IPS DF 19.7 (cell line): ENCODE results near the gene YPEL5.
"Not testable (repeated sequence)": the region's sequence is repeated elsewhere in the genome, so short reads cannot be mapped to it uniquely, and the experiment has no call there.

Experiments
- DNase-seq: peaks from one replicate; pipeline ENCODE4 v3.0.0-alpha.2; 2013; ENCODE audit warnings: low read depth, low spot score

The YPEL5 gene

GRCh38 chr2:30146337-30147195, at the start of gene YPEL5:
Gene YPEL5, plus strand, starts transcription at chr2:30147007. Its CDS starts 9,645 bp downstream, at chr2:30156652.
- peak; percentile 97 for DNase-seq

- no peak for DNase-seq
Measured at GRCh38 chr2:30098266-30099005, 48.4 kb upstream of the YPEL5 start.

GRCh38 chr2:30099366-30099765, 47.4 kb upstream of the YPEL5 start:
- DNase-seq = not testable (repeated sequence)

GRCh38 chr2:30100691-30101090, 46.1 kb upstream of the YPEL5 start:
- DNase-seq = not testable (repeated sequence)

GRCh38 chr2:30104307-30104706, 42.5 kb upstream of the YPEL5 start:
- no peak for DNase-seq

- no peak for DNase-seq
Measured at GRCh38 chr2:30105556-30105955, 41.3 kb upstream of the YPEL5 start.

DNA sequence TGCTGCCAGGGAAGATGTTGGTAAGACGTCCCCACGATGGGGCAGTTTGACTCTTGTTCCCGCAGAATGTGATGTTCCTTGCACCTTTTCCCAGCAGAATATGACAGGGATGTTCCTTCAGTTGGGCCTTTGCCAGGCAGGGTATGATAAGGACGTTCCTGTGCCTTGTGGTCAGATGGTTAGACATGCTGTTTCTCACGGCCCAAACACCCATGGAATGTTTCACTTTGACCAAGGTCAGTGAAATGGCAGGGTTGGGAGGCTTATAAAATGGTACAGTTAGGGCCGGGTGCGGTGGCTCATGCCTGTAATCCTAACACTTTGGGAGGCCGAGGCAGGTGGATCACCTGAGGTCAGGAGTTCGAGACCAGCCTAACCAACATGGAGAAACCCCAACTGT, 40.3 kb upstream of the YPEL5 start:
- no peak for DNase-seq

DNA sequence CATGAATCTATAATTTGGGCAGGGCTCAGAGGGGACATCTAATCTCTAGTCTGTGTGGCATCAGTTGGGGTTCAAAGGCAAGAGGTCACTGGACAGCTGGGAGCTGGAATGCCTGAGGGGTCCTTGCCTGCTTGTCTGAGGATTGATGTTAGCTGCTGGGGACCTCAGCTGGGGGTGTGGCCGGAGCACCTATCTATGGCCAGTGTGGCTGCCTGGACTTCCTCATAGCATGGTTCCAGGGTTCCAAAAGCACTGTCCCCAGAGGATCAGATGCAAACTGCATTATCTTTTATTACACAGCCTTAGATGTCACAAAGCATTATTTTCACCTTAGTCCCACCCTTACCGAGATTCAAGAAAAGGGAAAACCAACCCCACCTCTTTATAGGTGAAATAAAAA, 38.6 kb upstream of the YPEL5 start:
- DNase-seq = no peak

GRCh38 chr2:30108851-30109250, 38.0 kb upstream of the YPEL5 start:
- DNase-seq = no peak

GRCh38 chr2:30109856-30110255, 37.0 kb upstream of the YPEL5 start:
- no peak for DNase-seq

DNA sequence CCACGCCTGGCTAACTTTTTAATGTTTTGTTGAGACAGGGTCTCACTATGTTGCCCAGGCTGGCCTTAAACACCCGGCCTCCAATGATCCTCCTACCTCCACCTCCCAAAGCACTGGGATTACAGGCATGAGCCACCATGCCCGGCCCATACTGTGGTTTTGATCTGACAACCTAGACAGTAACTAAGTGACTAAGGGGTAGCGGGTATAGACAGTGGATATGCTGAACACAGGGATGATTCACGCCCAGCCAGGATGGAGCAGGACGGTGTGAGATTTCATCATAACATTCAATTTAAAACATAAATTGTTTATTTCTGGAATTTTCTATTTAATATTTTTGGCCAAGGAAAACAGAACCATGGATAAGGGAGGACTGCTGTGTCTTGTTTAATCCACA, 36.0 kb upstream of the YPEL5 start:
- no peak for DNase-seq

DNA sequence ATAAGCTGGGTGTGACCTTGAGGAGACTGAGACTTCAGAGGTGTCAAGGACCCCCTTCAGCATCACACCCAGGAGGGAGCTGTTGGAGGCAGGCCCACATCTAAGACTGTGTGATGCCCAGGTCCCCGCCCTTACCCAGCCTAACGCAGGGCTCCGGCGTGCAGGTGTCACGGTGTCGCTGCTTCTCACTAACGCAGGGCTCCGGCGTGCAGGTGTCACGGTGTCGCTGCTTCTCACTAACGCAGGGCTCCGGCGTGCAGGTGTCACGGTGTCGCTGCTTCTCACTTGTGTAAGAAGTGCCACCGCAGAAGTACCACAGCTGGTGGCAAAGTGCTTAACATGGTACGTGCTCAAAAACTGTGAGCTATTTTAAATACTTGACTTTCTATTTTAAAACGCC, 35.6 kb upstream of the YPEL5 start:
- DNase-seq = not testable (repeated sequence)

GRCh38 chr2:30112561-30112960, 34.2 kb upstream of the YPEL5 start:
- no peak for DNase-seq

DNA sequence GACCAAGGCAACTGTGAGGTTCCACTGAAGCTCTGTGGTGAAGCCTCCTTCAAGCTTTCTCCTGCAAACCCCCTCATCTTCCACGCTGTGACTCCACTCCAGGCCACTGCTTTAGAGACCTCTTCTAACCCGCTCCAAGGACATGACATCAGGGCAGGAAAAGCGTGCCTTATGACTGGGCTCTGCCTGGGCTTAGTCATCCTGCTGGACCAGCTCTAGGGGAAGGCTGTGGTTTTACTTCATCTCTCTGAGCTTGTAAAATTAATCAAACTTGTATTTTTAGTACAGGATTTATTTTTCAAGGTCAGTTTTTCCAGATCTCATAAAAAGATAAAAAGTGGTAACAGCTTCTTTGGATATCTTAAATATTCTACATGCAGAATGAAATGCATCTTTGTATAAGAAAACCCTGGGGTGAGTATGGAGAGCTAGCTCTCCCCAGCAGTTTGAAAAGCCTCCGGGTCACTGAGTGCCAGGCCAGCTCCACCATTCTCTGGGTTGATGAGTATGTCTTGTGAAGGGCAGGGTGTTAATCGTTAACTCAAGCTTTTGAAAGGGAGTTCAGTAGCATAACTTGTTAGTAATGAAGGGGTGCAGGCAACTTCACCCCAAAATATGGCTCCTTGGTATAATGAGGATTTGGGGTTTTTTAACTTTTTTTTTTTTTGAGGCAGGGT, 33.1 kb upstream of the YPEL5 start:
- no peak for DNase-seq

- peak; percentile 57 for DNase-seq
Measured at GRCh38 chr2:30115141-30115980, 31.4 kb upstream of the YPEL5 start.

GRCh38 chr2:30115981-30116285, 30.9 kb upstream of the YPEL5 start:
- DNase-seq = no peak

DNA sequence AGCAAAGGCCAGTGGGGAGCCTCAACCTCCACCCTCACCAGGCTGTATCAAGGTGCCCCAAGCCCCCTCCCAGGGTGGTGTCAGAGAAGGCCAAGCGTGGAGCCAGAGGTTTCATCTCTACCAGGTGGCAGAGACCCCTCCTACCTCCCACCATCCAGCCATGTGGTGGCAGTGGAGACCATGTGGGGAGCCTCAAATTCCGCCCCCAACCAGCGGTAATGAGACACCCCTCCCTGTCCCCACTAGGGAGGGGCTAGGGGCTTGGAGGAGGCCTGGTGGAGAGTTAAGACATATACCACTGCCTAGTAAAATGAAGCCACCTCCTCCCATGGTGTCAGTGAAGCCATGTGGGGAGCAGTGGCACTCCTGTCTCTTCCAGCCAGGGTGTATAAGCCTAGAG, 24.4 kb upstream of the YPEL5 start:
- no peak for DNase-seq

GRCh38 chr2:30127016-30127893, 19.6 kb upstream of the YPEL5 start:
- DNase-seq = no peak

- no peak for DNase-seq
Measured at GRCh38 chr2:30134582-30134981, 12.2 kb upstream of the YPEL5 start.

GRCh38 chr2:30135541-30135940, 11.3 kb upstream of the YPEL5 start:
- no peak for DNase-seq
